ENCODE measurements around the gene CARD19.
"Not testable (repeated sequence)": the region's sequence is repeated elsewhere in the genome, so short reads cannot be mapped to it uniquely, and the experiment has no call there.

Gene CARD19

GRCh38 chr9:93107825-93108161, 11.8 kb downstream of the CARD19 start:
- DNase-seq = no peak

GRCh38 chr9:93108291-93109041, 12.4 kb downstream of the CARD19 start:
- no peak for DNase-seq

DNA sequence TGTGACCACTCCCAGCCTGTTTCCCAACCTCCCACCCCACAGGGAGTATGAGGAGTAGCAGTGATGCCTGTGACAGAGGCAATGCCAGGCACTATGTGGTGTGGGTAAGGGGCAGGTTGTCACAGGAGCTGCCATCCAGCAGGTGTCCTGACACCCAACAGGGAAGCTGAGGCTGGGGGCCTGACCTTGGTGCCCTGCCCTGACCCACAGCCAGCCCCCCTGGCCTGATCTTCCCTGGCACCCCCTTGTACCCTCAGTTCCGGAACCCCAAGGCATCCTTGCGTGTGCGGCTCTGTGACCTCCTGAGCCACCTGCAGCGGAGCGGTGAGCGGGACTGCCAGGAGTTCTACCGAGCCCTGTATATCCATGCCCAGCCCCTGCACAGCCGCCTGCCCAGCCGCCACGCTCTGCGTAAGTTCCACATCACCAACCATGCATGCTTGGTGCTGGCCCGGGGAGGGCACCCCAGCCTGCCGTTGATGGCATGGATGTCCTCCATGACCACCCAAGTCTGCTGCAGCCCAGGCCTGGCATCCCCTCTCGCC, 14.4 kb downstream of the CARD19 start:
- no peak for DNase-seq

DNA sequence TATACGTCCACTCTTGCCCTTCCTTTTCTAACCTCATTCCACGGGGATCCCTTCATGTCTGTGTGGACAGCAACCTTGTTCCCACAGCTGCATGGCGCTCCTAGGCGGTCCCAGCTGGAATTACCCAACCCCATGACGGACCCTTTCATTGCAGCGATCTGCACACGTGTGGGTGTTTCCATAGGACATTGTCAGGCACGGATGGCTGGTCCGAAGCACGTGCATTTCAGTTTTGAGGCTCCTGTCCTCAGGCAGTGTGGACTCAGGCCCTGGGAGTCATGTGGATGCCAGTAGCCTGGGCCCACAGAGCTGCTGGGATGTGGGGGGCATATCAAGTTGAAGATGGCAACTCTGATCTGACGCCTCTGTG, 15.0 kb downstream of the CARD19 start:
- DNase-seq = no peak

GRCh38 chr9:93111371-93112115, 15.5 kb downstream of the CARD19 start:
- DNase-seq = no peak

- DNase-seq = no peak
Observed at GRCh38 chr9:93112116-93112863, 16.3 kb downstream of the CARD19 start.

- DNase-seq = no peak
Observed at GRCh38 chr9:93112864-93113389, 16.9 kb downstream of the CARD19 start.

GRCh38 chr9:93114169-93114983, 18.4 kb downstream of the CARD19 start:
- no peak for DNase-seq

- no peak for DNase-seq
Observed at GRCh38 chr9:93114984-93115335, 18.9 kb downstream of the CARD19 start.

DNA sequence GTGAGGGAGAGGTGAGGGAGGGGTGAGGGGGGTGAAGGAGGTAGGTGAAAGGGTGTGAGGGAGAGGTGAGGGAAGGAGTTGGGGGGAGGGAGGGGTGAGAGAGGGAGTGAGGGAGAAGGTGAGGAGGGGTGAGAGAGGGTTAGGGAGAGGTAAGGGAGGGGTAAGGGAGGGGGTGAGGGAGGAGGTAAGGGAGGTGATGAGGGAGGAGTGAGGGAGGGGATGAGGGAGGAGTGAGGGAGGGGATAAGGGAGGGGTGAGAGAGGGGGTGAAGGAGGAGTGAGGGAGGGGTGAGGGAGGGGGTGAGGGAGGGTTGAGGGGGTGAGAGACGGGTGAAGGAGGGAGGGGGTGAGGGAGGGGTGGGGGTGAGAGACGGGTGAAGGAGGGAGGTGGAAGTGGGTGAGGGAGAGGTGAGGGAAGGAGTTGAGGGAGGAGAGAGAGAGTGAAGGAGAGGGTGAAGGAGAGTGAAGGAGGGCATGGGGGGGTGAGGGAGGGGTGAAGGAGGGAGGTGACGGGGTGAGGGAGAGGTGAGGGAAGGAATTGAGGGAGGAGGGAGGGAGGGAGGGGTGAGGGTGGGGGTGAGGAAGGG, 19.6 kb downstream of the CARD19 start:
- DNase-seq = no peak

DNA sequence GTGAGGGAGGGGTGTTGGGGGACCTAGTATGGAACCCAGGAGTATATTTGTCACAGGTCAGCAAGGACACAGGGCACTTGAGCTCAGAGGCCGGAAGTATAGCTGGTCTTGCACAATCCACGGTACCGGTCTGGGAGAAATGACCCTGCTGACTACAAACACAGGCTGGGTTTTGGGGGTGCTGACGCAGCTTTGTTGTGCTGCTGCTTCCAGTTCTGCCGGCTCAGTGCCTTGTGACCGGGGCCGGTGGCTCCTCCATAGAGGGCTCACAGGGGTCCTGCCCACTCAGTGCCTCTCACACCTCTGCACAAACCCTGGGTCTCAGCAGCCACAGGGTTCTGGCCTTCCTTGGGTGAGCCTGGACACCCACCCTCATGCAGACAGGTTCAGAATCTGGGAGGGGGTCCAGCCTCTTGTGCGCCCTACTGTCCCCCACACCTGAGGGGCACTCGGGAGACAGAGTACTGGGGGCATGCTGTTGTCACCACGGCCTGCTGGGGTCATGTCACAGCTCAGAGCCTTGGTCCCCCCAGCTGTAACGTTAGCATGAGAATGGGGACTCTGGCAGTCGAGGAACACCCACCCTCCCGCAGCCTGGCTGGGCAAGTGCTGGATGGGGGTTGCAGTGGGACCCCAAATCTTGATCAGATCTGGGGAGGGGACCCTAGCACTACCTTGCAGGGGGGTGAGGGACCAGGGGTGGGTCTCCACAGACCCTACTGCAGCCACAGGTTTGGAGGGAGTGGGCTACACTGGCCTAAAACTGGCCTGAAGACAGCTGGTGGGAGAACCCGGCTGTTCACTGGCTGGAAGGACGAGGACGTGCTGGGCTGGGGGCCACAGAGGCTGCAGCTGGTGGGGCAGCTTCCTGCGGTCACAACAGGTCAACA, 20.3 kb downstream of the CARD19 start:
- DNase-seq = no peak

- not testable (repeated sequence) for DNase-seq
Observed at GRCh38 chr9:93117521-93117920, 21.5 kb downstream of the CARD19 start.

- DNase-seq = no peak
Observed at GRCh38 chr9:93117924-93118862, 22.2 kb downstream of the CARD19 start.

DNA sequence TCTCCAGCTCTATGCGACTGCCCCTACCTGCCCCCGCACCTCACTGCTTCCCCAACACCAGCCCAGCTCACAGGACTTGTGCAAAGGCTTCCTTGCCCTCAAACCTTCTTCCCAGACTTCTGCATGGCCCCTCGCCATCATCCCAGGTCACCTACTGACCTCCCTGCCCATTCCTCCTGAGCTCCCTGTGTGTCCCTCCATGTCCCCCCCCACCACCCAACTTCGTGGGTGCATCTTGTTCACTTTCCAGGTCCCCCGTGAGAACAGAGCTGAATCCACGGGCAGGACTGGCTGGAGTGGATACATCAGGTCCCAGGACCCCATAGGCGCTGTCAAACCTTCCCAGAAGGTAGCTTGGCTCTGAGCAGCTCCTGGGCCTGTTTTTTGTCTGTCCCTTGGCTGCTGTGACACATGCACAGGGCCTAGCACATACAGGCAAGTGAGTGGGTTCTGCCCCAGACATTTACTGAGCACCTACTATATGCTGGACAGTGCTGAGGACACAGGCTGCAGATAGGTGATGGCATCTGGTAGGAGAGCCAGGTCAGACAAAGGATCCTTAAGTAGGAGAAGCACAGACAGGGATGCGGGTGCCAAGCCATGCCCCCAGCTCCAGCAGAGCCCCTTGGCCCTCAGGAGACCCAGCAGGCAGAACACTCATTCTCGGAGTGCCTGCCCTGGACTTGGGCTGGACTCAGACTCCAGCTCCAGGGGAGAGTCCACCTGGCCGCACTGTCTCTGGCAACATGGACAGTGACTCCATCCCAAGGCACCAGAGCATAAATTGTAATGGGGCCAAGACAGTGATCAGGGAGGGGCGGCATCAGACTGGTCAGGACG, 23.1 kb downstream of the CARD19 start:
- DNase-seq = no peak

- no peak for DNase-seq
Observed at GRCh38 chr9:93119703-93119952, 23.6 kb downstream of the CARD19 start.

- DNase-seq = peak; percentile 77
Observed at GRCh38 chr9:93119953-93120845, 24.2 kb downstream of the CARD19 start.

DNA sequence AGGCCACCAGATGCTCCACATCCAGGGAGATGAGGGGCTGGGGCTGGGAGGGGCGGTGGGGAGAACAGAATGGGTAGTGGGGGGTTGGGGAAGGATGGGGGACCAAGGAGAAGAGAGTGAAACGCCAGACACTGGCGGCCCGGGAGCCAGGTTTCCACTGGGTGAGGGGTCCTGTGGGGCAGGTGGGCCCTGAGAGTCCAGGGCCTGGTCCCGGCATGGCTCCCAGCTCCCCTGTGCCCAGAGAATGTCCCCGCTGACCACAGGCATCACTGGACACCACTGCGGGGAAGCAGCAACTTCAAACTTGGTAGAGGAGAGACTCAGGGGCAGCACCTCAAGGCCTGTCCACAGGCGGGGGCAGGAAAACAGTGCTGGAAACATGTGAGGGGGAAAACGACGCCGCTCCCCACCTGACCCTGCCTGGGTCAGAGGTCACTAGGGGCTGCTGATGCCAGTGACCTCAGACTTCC, 24.9 kb downstream of the CARD19 start:
- no peak for DNase-seq

Data from fibroblast of skin of right biceps (primary cell).